Gastroesophageal sphincter (tissue), 4 donors: ENCODE results near the gene CDH23. TPM values are rescaled to one million over a fixed set of nuclear protein-coding genes. Genes with fewer than 3 reads are reported as not detected.

Experiments
- ATAC-seq: fragments of 150-250 bp; one replicate; pipeline ENCODE4 v1.9.1; 2016; ENCODE audit warnings: mild to moderate bottlenecking, moderate library complexity
- H3K27ac ChIP-seq, 4 donors: fragments of 200-600 bp; sonication (generic) in 3 of 4; 1 replicate in 3 of 4; 2 replicates in 1 of 4; pipeline ENCODE4 v1.5.1; 2016 to 2019
- H3K27me3 ChIP-seq: fragments of 200-600 bp; sonication (generic); one replicate; pipeline ENCODE4 v1.5.1; 2019
- H3K36me3 ChIP-seq, 2 donors: fragments of 200-600 bp; sonication (generic); one replicate each; pipeline ENCODE4 v1.5.1; 2019; ENCODE audit warnings: control low read depth in 1 of 2
- H3K4me1 ChIP-seq, 3 donors: fragments of 200-600 bp; sonication (generic); 1 replicate in 2 of 3; 2 replicates in 1 of 3; pipeline ENCODE4 v1.5.1; 2016 to 2019; ENCODE audit warnings: control low read depth in 2 of 3
- H3K4me3 ChIP-seq, 2 donors: fragments of 200-600 bp; sonication (generic); one replicate each; pipeline ENCODE4 v1.5.1; 2019; ENCODE audit warnings: mild to moderate bottlenecking in 1 of 2, moderate library complexity in 1 of 2
- H3K9me3 ChIP-seq, 3 donors: fragments of 200-600 bp; sonication (generic); one replicate each; pipeline ENCODE4 v1.5.1; 2017 to 2019; ENCODE audit warnings: control low read depth in 2 of 3
- EP300 ChIP-seq: sonication (generic); formaldehyde crosslinking; IDR thresholded peaks from one replicate; pipeline ENCODE4 v1.6.1; 2017; ENCODE audit warnings: antibody characterized with exemption, mild to moderate bottlenecking
- POLR2A ChIP-seq, 2 donors: fragments of 450-650 bp; IDR thresholded peaks; one replicate each; pipeline ENCODE4 v1.6.1; 2017; ENCODE audit warnings: antibody characterized with exemption in 2 of 2, mild to moderate bottlenecking in 2 of 2, moderate library complexity in 1 of 2
- POLR2AphosphoS5 ChIP-seq: sonication (generic); formaldehyde crosslinking; IDR thresholded peaks from one replicate; pipeline ENCODE4 v1.6.1; 2017; ENCODE audit warnings: antibody characterized with exemption
- WGBS, 2 donors: methylation state at CpG; one replicate each; pipeline ENCODE4 v1.1.5; 2018; ENCODE audit warnings: low coverage in 1 of 2; 5-methylcytosine and 5-hydroxymethylcytosine counted together
- total RNA-seq, 4 donors: library from RNA; depleted of rRNA; stranded (reverse); fragments of >200 nt; gene quantifications; one replicate each; pipeline ENCODE4 v1.1.0, GENCODE V29; 2016
- TF ChIP-seq, protein P1 (sequence below), 4 experiments: fragments of 200-600 bp in 2 of 4; fragments of 450-650 bp in 2 of 4; sonication (generic) in 1 of 4; IDR thresholded peaks; one replicate each; pipeline ENCODE4 v1.5.1; 2017 to 2019; ENCODE audit warnings: antibody characterized with exemption in 4 of 4, mild to moderate bottlenecking in 2 of 4, moderate library complexity in 2 of 4

Gene CDH23
- total RNA-seq, 4 donors from 2014 or later, result 5.1 to 33.5 (median 16.2) TPM

DNA sequence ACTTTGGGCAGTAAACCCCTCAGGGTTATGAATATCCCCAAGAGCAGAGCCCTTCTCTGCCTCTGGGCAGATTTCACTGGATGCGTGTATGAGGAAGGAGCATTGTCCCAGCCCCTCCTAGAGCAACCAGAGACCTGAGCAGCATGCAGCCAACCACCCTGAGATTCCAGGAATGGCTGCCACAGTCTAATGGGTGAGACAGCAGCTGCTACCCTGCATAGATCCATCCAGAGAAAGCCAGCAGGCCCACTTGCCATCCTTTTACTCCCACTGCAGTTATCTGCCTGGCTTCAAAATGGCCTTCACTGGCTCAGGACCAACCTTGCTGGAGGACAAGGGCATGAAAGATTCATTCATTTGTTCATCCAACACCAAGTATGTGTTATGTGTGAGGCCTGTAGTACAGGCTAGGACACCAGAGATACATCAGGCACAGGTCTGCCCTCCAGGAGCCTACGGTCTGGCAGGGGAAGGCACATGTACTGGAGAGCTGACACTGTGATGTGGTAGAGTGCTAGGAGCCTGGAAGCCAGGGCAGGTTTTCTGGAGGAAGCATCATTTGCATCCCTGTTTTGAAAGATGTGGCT, 349.0 kb downstream of the CDH23 start:
- Histone ChIP-seq H3K27me3 (no peaks in the 10 kb centered on the region), H3K9me3 (peaks cover 0 to 8% (median 0%) of the 10 kb centered on the region in 3 donors), H3K4me3 (no peak overlapping the region), H3K27ac (peak overlapping the region in 2 of 4 donors; percentile 27 to 78), H3K4me1 (peaks cover 0 to 51% (median 33%) of the 10 kb centered on the region in 3 donors), H3K36me3 (peaks cover 0 to 25% of the 10 kb centered on the region in 2 donors)
- no CpG with 5 or more reads among the region's 2 CpGs for WGBS, 2 donors
- TF ChIP-seq EP300, result no peak
- TF ChIP-seq, protein P1, sequence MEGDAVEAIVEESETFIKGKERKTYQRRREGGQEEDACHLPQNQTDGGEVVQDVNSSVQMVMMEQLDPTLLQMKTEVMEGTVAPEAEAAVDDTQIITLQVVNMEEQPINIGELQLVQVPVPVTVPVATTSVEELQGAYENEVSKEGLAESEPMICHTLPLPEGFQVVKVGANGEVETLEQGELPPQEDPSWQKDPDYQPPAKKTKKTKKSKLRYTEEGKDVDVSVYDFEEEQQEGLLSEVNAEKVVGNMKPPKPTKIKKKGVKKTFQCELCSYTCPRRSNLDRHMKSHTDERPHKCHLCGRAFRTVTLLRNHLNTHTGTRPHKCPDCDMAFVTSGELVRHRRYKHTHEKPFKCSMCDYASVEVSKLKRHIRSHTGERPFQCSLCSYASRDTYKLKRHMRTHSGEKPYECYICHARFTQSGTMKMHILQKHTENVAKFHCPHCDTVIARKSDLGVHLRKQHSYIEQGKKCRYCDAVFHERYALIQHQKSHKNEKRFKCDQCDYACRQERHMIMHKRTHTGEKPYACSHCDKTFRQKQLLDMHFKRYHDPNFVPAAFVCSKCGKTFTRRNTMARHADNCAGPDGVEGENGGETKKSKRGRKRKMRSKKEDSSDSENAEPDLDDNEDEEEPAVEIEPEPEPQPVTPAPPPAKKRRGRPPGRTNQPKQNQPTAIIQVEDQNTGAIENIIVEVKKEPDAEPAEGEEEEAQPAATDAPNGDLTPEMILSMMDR (IDR thresholded peaks at IDR 0.05), result no peak
- ATAC-seq, result no peak

DNA sequence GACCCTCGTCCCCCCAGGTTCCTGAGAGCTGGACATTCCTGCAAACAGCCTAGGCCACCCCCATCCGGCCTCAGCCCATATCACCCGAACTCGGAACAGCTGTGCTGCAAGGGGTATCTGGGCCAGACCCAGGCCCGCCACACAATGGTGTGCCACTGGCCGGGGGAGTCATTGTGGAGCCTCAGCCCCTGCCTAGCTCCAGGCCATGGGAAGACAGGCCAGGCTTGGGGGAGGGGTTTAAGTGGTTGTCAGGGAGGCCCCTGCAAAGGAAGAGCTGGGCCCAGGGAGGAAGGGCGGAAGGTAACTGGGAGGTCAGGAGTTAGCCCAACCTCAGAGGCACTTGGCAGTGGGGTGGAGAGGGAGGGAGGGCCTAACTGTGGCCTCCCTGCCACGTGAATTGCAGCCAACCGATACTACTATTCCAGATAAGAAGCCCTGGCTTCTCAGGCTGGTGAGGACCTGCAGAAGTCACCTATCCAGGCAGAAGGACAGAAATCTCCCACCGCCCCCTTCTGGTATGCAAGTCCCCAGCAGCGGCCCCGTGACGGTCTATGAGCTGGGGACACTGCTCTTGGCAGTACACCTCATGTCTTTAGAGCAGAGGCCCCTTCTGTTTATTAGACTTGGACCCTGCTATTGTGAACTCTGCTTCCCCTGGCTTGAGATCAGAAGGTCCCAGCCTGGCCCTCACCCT, 349.8 kb downstream of the CDH23 start:
- no peak overlapping the region for H3K4me3 ChIP-seq
- peaks cover 0 to 33% of the 10 kb centered on the region in 2 donors for H3K36me3 ChIP-seq
- ATAC-seq, result no peak
- peak overlapping the region in 3 of 4 donors; percentile 69 to 78 (median 72) for H3K27ac ChIP-seq
- H3K4me1 ChIP-seq, result peaks cover 0 to 59% (median 33%) of the 10 kb centered on the region in 3 donors
- no peaks in the 10 kb centered on the region for H3K27me3 ChIP-seq
- H3K9me3 ChIP-seq, result peaks cover 0 to 8% (median 0%) of the 10 kb centered on the region in 3 donors
- WGBS, 2 donors, result no CpG with 5 or more reads among the region's 13 CpGs
- no peak for TF ChIP-seq POLR2AphosphoS5
- TF ChIP-seq, protein P1 (IDR thresholded peaks at IDR 0.05), result peak in 1 of 4 experiments; percentile 9
- no peak for TF ChIP-seq POLR2A (IDR thresholded peaks at IDR 0.05)
- no peak for TF ChIP-seq EP300

DNA sequence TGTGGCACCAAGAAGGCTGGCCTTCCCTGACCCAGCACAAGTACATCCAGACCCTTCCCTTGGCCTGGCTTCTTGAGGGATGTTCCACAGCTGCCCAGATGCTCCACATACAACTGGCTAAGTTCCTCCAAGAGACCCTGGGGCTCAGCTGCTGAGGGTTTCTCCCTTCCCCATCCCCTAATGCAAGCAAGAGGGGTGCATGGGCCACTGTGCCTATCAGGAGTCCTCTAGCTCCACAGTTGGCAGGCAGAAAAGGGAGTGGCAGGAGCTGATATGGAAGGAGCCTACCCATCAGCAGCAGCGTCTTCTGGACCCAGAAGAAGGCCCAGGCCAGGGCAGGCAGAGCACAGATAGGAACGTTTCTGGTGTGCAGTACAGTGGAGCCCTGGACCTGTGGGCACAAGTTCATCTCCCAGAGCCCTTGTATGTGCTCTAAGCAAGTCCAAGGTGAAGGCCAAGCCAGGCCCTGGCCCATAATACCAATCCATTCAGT, 350.4 kb downstream of the CDH23 start:
- no CpG with 5 or more reads among the region's 2 CpGs for whole genome bisulfite sequencing, 2 donors
- Histone ChIP-seq H3K27ac (peak overlapping the region in 3 of 4 donors; percentile 69 to 78 (median 72)), H3K4me1 (peaks cover 0 to 64% (median 33%) of the 10 kb centered on the region in 3 donors), H3K36me3 (peaks cover 0 to 33% of the 10 kb centered on the region in 2 donors), H3K27me3 (no peaks in the 10 kb centered on the region), H3K4me3 (no peak overlapping the region), H3K9me3 (peaks cover 0 to 8% (median 0%) of the 10 kb centered on the region in 3 donors)
- ATAC-seq, result no peak
- TF ChIP-seq POLR2AphosphoS5, result no peak
- no peak for TF ChIP-seq EP300
- TF ChIP-seq POLR2A (IDR thresholded peaks at IDR 0.05), result no peak
- TF ChIP-seq, protein P1 (IDR thresholded peaks at IDR 0.05), result no peak

DNA sequence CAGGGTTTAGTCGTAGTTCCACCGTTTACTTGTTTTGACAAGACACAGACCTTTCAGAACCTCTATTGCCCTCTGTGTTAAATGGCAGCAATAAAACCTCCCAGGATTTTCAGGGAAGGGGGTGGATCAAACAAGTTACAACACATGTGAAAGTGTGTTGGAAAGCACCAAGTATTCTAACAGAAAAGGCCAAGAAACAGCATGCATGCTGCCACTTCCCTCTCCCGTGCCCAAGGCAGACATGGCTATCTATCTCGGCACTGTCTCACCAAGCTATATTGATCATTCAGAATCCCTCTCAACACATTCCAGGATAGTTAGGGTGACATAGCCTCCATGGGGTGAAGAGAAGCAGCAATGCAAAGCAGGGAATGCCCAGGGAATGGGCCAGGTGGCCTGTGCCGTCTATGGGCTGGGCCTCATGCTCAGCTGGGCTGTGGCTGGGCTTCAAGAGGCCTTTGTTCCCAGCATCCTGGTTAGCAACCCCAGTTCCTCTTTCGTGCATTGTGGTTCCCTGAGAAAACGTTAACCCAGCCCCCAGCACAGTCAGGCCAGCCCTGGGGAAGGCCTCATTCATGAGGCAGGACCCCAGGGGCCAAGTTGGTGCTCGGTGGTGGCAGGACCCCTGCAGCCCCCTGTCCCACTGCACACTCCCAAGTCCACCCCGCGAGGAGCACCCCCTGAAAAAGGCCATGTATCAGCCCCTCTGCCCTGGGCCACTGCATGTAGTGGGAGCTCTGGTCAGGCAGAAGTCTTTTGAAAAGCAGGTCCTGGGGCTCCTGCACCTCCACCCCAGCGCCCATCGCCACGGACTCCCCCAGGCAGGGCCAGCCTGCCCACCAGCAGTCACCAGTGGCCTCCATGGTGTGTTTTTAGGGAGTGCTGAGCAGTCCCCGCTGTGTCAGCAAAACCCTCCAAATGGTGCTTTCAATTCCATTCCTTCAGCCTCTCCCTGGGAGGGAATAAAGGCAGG, 351.1 kb downstream of the CDH23 start:
- peak overlapping the region in 3 of 4 donors; percentile 69 to 78 (median 72) for H3K27ac ChIP-seq
- WGBS, 2 donors, result 64 to 84% methylated on average over 2 to 6 of the region's 14 CpGs
- TF ChIP-seq POLR2AphosphoS5 (no peak), EP300 (no peak), POLR2A (IDR thresholded peaks at IDR 0.05) (no peak)
- TF ChIP-seq, protein P1 (IDR thresholded peaks at IDR 0.05), result no peak

More for the DNA sequence above, 351.1 kb downstream of the CDH23 start:
- ATAC-seq, result no peak
- Histone ChIP-seq H3K27me3 (no peaks in the 10 kb centered on the region), H3K36me3 (peaks cover 0 to 33% of the 10 kb centered on the region in 2 donors), H3K4me3 (no peak overlapping the region), H3K9me3 (peaks cover 0 to 2% (median 0%) of the 10 kb centered on the region in 3 donors), H3K4me1 (peaks cover 0 to 71% (median 33%) of the 10 kb centered on the region in 3 donors)
